ENCODE results near the gene TCHH. TPM values are rescaled to one million over a fixed set of nuclear protein-coding genes. Genes with fewer than 3 reads are reported as not detected.
A peak's percentile ranks its signal among the peaks of the same experiment; 100 is the strongest.

TCHH gene
- total and polyA plus RNA-seq, 4 donors, result 0.05 to 0.33 (median 0.08) TPM

GRCh38 chr1:152107984-152108881 lies 7.0 kb downstream of the TCHH start:
- WGBS, result 9% methylated on average over 67 of the region's 67 CpGs
- Histone ChIP-seq H3K27me3 (ENCODE audit: control insufficient read depth in 4 of 4, insufficient read depth in 4 of 4, low read length in 3 of 4) (peaks cover 0 to 30% (median 10%) of the 10 kb centered on the region in 4 donors), H3K4me3 (ENCODE audit: low read depth in 1 of 3, low read length in 3 of 3) (peak overlapping the region; percentile 26 to 45 (median 37)), H3K9me3 (ENCODE audit: control insufficient read depth in 4 of 4, low read length in 3 of 4) (no peaks in the 10 kb centered on the region), H3K4me1 (ENCODE audit: control insufficient read depth in 4 of 4, insufficient read depth in 4 of 4, low read length in 3 of 4) (peaks cover 4 to 49% (median 37%) of the 10 kb centered on the region in 4 donors), H3K27ac (ENCODE audit: low read depth in 1 of 2, low read length in 2 of 2) (no peak overlapping the region), H3K9ac (ENCODE audit: low read depth in 1 of 2, low read length in 2 of 2) (no peak overlapping the region), H3K36me3 (ENCODE audit: control insufficient read depth in 4 of 4, insufficient read depth in 3 of 4, low read depth in 1 of 4, low read length in 3 of 4) (no peaks in the 10 kb centered on the region)
- TF ChIP-seq HNF4G (IDR thresholded peaks at IDR 0.05) (no peak), GABPA (IDR thresholded peaks at IDR 0.05 in 1 of 2, conservative IDR thresholded peaks at IDR 0.05 in 1 of 2) (no peak), MAX (IDR thresholded peaks at IDR 0.05) (no peak), YY1 (IDR thresholded peaks at IDR 0.05) (no peak)
- DNase-seq (ENCODE audit: low spot score), result no peak

GRCh38 chr1:152107031-152107983 lies 7.9 kb downstream of the TCHH start:
- Histone ChIP-seq H3K9ac (ENCODE audit: low read depth in 1 of 2, low read length in 2 of 2) (no peak overlapping the region), H3K4me1 (ENCODE audit: control insufficient read depth in 4 of 4, insufficient read depth in 4 of 4, low read length in 3 of 4) (peaks cover 4 to 43% (median 35%) of the 10 kb centered on the region in 4 donors), H3K36me3 (ENCODE audit: control insufficient read depth in 4 of 4, insufficient read depth in 3 of 4, low read depth in 1 of 4, low read length in 3 of 4) (no peaks in the 10 kb centered on the region), H3K27me3 (ENCODE audit: control insufficient read depth in 4 of 4, insufficient read depth in 4 of 4, low read length in 3 of 4) (peaks cover 0 to 27% (median 7%) of the 10 kb centered on the region in 4 donors), H3K9me3 (ENCODE audit: control insufficient read depth in 4 of 4, low read length in 3 of 4) (no peaks in the 10 kb centered on the region), H3K4me3 (ENCODE audit: low read depth in 1 of 3, low read length in 3 of 3) (peak overlapping the region in 1 of 3 donors; percentile 26), H3K27ac (ENCODE audit: low read depth in 1 of 2, low read length in 2 of 2) (no peak overlapping the region)
- no peak for DNase-seq (ENCODE audit: low spot score)
- TF ChIP-seq REST (IDR thresholded peaks at IDR 0.05) (no peak), ZBTB33 (IDR thresholded peaks at IDR 0.05) (no peak), YY1 (IDR thresholded peaks at IDR 0.05) (no peak)
- 17% methylated on average over 41 of the region's 41 CpGs for WGBS

GRCh38 chr1:152104854-152105253 lies 10.4 kb downstream of the TCHH start:
- peaks cover under 1 to 23% (median 17%) of the 10 kb centered on the region in 4 donors for H3K4me1 ChIP-seq (ENCODE audit: control insufficient read depth in 4 of 4, insufficient read depth in 4 of 4, low read length in 3 of 4)
- H3K36me3 ChIP-seq (ENCODE audit: control insufficient read depth in 4 of 4, insufficient read depth in 3 of 4, low read depth in 1 of 4, low read length in 3 of 4), result no peaks in the 10 kb centered on the region
- H3K9me3 ChIP-seq (ENCODE audit: control insufficient read depth in 4 of 4, low read length in 3 of 4), result no peaks in the 10 kb centered on the region
- no peak overlapping the region for H3K9ac ChIP-seq (ENCODE audit: low read depth in 1 of 2, low read length in 2 of 2)
- no peak overlapping the region for H3K4me3 ChIP-seq (ENCODE audit: low read depth in 1 of 3, low read length in 3 of 3)
- H3K27me3 ChIP-seq (ENCODE audit: control insufficient read depth in 4 of 4, insufficient read depth in 4 of 4, low read length in 3 of 4), result peaks cover 4 to 22% (median 5%) of the 10 kb centered on the region in 4 donors
- no peak overlapping the region for H3K27ac ChIP-seq (ENCODE audit: low read depth in 1 of 2, low read length in 2 of 2)
- no peak for DNase-seq (ENCODE audit: low spot score)
- 42% methylated on average over 2 of the region's 2 CpGs for WGBS
- TF ChIP-seq MAX (IDR thresholded peaks at IDR 0.05) (no peak), ZBTB33 (IDR thresholded peaks at IDR 0.05) (no peak), CTCF (IDR thresholded peaks at IDR 0.05; ENCODE audit: low read depth, low read length, missing input control) (no peak), GABPA (IDR thresholded peaks at IDR 0.05 in 1 of 2, conservative IDR thresholded peaks at IDR 0.05 in 1 of 2) (no peak), FOXA2 (IDR thresholded peaks at IDR 0.05) (no peak), HNF4G (IDR thresholded peaks at IDR 0.05) (no peak), YY1 (IDR thresholded peaks at IDR 0.05) (no peak), SP1 (IDR thresholded peaks at IDR 0.05) (no peak), TAF1 (conservative IDR thresholded peaks at IDR 0.05) (no peak), HNF4A (conservative IDR thresholded peaks at IDR 0.05) (no peak), EGR1 (IDR thresholded peaks at IDR 0.05; ENCODE audit: low read depth in 2 of 2) (no peak)

Data from liver (tissue), 9 donors.